Muscle of leg (tissue), 11 donors: ENCODE results near the gene C3orf20. TPM values are rescaled to one million over a fixed set of nuclear protein-coding genes. Genes with fewer than 3 reads are reported as not detected.

Experiments
- DNase-seq: peaks from one replicate; pipeline ENCODE4 v3.0.0; 2013
- H3K27ac ChIP-seq: one replicate; pipeline ENCODE4 v1.5.1; 2013; ENCODE audit warnings: mild to moderate bottlenecking, low read length, control low read depth
- H3K27me3 ChIP-seq: one replicate; pipeline ENCODE4 v1.6.1; 2013; ENCODE audit warnings: low read length; ENCODE audit not compliant: control insufficient read depth, insufficient read depth
- H3K36me3 ChIP-seq: one replicate; pipeline ENCODE4 v1.6.1; 2013; ENCODE audit warnings: low read length; ENCODE audit not compliant: control insufficient read depth, insufficient read depth
- H3K4me1 ChIP-seq: one replicate; pipeline ENCODE4 v1.6.1; 2013; ENCODE audit warnings: low read length; ENCODE audit not compliant: control insufficient read depth, insufficient read depth
- H3K4me3 ChIP-seq: one replicate; pipeline ENCODE4 v1.5.1; 2013; ENCODE audit warnings: low read length, control low read depth
- H3K9me3 ChIP-seq: replicated peaks from 2 replicates; pipeline ENCODE4 v1.6.1; 2013; ENCODE audit warnings: low read depth, low read length; ENCODE audit not compliant: control insufficient read depth
- WGBS: methylation state at CpG from one replicate; pipeline ENCODE4 v1.1.5; 2013; ENCODE audit warnings: missing lambda C conversion rate; ENCODE audit not compliant: insufficient coverage; 5-methylcytosine and 5-hydroxymethylcytosine counted together
- polyA plus RNA-seq, 8 donors: library from polyadenylated mRNA; unstranded; fragments of 120-200 nt; gene quantifications; one replicate each; pipeline versions ENCODE4 v1.2.1 to v1.2.3, GENCODE V29; 2013; ENCODE audit warnings: inconsistent platforms in 1 of 8, low replicate concordance in 1 of 8; ENCODE audit not compliant: insufficient read length in 8 of 8, insufficient read depth in 1 of 8
- total RNA-seq: library from RNA; stranded (reverse); fragments of 120-200 nt; gene quantifications from one replicate; pipeline ENCODE4 v1.2.4, GENCODE V29; 2013

The C3orf20 gene
- total and polyA plus RNA-seq, 9 donors = 0.05 to 0.35 (median 0.15) TPM

DNA sequence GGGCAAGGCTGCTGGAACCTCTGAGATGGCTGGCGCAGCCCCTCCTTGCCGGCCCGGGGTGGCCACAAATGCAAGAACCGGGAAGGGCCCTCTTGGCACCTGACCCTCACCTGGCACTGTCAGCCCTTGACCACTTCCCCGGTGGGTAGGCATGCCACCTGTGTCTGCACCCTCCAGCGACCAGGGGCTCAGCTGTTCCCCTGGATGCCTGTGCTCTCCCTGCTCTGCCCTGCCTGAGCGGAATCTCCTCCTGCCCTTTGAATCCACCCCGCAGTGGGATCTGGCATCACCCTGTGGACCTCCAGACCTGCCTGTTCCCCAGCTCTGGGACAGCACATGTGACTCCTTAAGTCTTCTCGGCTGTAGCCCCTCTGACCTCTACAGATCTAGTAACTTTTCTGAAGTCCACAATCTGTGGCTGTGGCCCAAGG is 117.8 kb downstream of the C3orf20 start:
- no peaks in the 10 kb centered on the region for H3K36me3 ChIP-seq
- DNase-seq = no peak
- H3K9me3 ChIP-seq = no peaks in the 10 kb centered on the region
- WGBS = 83% methylated on average over 8 of the region's 9 CpGs
- peaks cover 6% of the 10 kb centered on the region for H3K27me3 ChIP-seq
- no peak overlapping the region for H3K4me3 ChIP-seq
- H3K4me1 ChIP-seq = peaks cover 14% of the 10 kb centered on the region
- H3K27ac ChIP-seq = no peak overlapping the region

DNA sequence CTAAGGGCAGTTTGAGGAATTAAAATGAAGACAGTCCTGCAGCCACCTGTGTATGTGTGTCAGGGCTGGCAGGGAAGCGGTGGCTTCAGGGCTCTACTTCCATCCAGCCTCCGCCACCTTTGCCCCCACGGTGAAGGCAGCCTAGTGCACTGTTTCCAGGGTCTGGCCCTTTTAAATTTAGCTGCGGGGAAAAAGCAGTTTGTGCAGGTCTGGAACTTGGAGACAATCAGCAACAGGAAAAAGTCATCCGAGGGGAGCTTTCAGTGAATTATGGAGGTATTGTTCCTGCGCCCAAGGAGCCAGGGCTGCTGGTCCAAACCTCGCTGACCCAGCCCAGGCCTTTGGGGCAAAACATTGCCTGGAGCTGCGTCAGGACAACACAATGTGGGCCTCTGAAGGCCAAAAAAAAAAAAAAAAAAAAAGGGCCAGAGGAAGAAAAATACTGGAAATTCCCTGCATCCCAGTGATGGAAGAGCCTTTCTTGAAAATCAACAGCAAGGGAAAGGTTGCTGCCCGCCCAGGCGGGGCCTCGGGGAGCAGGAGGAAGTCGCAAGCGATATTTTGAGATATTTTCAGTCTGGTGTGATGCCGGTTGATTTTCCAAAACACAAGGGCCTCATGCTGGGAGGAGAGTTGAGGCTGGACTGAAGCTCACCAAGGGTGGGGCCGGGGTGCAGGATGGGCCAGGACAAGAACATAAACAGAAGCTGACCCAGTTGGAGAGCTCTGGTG is 118.4 kb downstream of the C3orf20 start:
- Histone ChIP-seq H3K27ac (peak overlapping the region; percentile 65), H3K27me3 (peaks cover 8% of the 10 kb centered on the region), H3K4me1 (peaks cover 14% of the 10 kb centered on the region), H3K4me3 (no peak overlapping the region), H3K36me3 (no peaks in the 10 kb centered on the region), H3K9me3 (no peaks in the 10 kb centered on the region)
- WGBS = 38% methylated on average over 12 of the region's 15 CpGs
- DNase-seq = peak; percentile 87

DNA sequence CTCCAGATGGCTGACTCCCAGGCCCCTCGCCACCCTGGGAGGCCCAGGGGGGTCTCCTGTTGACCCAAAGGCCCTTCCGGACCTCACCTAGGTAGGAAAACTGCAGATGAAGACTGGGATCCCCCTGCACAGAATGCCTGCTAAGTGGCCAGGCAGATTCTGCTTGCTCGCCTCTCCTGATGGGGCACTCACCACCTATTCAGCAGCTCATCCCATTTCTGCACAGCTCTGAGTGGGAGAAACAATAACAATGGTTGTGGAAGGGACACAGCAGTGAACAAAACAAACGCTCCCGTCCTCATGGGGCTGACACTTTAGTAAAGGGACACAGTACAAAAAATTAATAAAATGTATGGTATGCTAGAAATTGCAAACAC is 118.9 kb downstream of the C3orf20 start:
- H3K9me3 ChIP-seq = no peaks in the 10 kb centered on the region
- H3K4me1 ChIP-seq = peaks cover 14% of the 10 kb centered on the region
- DNase-seq = no peak
- H3K27me3 ChIP-seq = peaks cover 9% of the 10 kb centered on the region
- H3K27ac ChIP-seq = peak overlapping the region; percentile 65
- WGBS = 67% methylated on average over 2 of the region's 5 CpGs
- H3K4me3 ChIP-seq = no peak overlapping the region
- H3K36me3 ChIP-seq = no peaks in the 10 kb centered on the region

DNA sequence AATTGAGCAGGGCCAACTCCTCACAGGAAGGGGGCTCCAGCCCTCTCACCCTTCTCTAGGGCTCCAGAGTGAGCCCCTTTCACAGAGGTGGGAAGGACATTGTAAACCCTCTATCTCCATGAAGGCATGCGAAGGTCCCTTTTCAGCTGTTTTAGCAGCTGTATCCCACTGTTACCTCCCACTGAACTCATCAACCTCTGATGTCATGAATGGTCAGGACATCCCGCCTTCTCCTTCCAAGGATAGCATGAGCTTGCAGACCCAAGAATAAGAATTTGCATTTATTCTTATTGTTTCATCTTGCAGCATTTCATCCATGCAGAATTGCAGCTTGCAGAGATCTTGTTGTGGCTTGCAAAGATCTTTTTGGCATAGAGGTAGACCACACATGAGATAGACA is 119.5 kb downstream of the C3orf20 start:
- H3K27ac ChIP-seq = no peak overlapping the region
- no peak for DNase-seq
- no peak overlapping the region for H3K4me3 ChIP-seq
- no CpG with 5 or more reads among the region's 2 CpGs for WGBS
- peaks cover 14% of the 10 kb centered on the region for H3K4me1 ChIP-seq
- H3K9me3 ChIP-seq = no peaks in the 10 kb centered on the region
- H3K36me3 ChIP-seq = no peaks in the 10 kb centered on the region
- peaks cover 9% of the 10 kb centered on the region for H3K27me3 ChIP-seq

DNA sequence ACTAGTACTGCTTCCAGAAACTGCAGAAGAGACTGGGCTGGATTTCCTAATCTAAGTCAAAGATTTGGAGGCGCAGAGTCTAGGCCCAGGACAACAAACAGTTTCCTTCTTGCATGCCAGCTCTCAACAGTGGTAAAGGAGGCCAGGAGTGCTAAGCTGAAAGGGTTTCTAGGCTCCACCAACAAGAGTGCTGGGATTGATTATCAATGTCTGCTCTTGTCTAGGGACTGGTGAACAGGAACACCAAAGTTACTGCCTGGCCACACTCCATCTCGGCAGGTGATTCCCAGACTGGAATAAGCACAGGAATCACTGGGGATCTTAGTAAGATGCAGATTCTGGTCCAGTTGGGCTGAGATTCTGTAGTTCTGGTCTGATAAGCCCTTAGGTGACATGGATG is 121.1 kb downstream of the C3orf20 start:
- peaks cover 14% of the 10 kb centered on the region for H3K4me1 ChIP-seq
- 61% methylated on average over 2 of the region's 2 CpGs for WGBS
- H3K27ac ChIP-seq = no peak overlapping the region
- no peak for DNase-seq
- H3K27me3 ChIP-seq = peaks cover 6% of the 10 kb centered on the region
- H3K4me3 ChIP-seq = no peak overlapping the region
- no peaks in the 10 kb centered on the region for H3K36me3 ChIP-seq
- no peaks in the 10 kb centered on the region for H3K9me3 ChIP-seq

DNA sequence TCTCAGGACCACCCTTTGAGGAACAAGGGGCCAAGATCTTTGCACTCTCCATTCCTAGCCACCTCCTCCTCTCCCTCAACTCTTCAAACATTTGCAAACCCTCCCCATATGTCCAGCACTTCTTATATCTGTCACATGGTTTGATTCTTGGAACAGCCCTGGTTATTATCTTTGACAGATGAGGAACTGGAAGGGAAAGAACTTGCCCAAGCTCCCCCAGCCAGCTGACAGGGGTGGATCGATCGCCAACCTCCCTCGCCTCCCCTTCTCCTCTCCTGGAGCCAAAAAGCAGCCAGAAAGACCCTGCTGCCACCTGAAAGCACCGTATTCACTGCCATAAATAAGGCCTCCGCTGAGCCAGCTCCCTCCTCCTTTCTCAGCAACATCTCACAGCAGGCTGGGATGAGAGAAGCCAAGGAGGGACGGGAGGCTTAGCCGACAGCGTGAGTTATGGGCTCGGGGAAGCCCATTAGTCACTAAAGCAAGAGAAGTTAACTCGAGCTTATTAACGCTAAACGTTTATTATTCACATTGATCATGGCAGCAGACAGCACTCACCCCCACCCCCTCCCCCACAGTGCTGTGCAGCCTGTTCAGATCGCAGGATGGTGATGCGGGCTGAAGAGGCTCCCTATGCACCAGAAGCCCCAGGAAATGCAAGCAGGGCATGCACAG is 121.6 kb downstream of the C3orf20 start:
- WGBS = 70% methylated on average over 2 of the region's 14 CpGs
- Histone ChIP-seq H3K9me3 (no peaks in the 10 kb centered on the region), H3K4me1 (peaks cover 14% of the 10 kb centered on the region), H3K27me3 (peaks cover 6% of the 10 kb centered on the region), H3K4me3 (no peak overlapping the region), H3K27ac (no peak overlapping the region), H3K36me3 (no peaks in the 10 kb centered on the region)
- DNase-seq = no peak

DNA sequence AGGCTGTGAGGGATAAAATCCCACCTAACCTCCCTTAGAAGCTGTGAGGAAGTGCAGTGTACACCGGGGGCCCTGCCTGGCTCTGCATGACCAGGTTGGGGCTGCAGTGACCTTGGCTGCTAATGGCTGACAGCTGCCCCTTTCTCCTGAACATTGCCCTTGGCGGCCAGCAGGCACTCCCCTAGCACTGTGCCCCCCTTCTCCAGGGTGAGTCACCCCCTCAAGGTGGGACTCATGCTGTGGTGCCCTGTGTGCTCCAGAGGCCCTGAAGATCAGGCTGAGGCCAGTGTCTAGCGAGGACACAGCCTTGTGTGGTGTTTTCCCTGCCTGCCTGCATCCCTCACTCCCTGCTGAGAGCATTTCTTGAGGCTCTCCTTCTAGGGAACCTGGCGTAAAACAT is 122.8 kb downstream of the C3orf20 start:
- Histone ChIP-seq H3K4me1 (peaks cover 15% of the 10 kb centered on the region), H3K9me3 (no peaks in the 10 kb centered on the region), H3K27ac (no peak overlapping the region), H3K4me3 (no peak overlapping the region), H3K36me3 (no peaks in the 10 kb centered on the region), H3K27me3 (peaks cover 6% of the 10 kb centered on the region)
- no peak for DNase-seq
- WGBS = 50% methylated on average over 2 of the region's 4 CpGs

DNA sequence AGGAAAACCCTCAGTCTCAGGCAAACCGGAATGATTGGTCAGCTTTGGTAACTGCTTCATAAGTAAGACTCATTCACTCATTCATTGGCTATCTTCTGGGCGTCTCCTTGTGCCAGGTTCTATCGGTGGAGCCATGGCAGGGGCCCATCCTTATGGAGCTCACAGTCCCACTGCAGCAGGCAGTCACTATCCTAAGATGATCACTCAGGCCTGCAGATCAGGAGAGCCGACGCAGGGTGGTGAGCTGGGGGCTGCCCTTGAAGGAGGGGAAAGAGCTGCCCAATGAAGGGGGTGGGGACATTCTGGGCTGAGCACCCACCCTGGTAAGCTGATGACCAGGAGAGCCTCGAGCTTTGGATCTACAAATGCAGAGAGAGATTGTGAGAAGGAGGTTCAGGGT is 123.3 kb downstream of the C3orf20 start:
- Histone ChIP-seq H3K4me1 (peaks cover 11% of the 10 kb centered on the region), H3K27me3 (peaks cover 6% of the 10 kb centered on the region), H3K27ac (no peak overlapping the region), H3K9me3 (no peaks in the 10 kb centered on the region), H3K36me3 (no peaks in the 10 kb centered on the region), H3K4me3 (no peak overlapping the region)
- no peak for DNase-seq
- WGBS = 87% methylated on average over 4 of the region's 6 CpGs

DNA sequence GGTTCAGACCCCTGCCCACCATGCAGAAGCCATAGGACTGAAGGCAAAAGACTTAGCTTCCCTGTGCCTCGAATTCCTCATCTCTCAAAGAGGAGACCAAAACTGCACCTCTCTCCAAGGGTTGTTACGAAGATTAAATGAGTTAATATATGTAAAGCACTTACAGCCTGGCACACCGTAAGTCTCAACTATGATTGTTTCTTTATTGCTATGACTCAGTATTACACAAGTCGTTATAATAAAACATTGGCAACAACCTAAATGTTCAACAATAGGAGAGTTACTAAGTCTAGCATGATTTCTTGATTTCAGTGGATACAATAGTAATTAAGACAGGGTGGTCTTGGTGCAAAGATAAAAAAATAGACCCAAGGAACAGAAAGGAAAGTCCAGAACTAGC is 124.2 kb downstream of the C3orf20 start:
- no CpG with 5 or more reads among the region's 4 CpGs for WGBS
- Histone ChIP-seq H3K27me3 (peaks cover 6% of the 10 kb centered on the region), H3K4me3 (no peak overlapping the region), H3K9me3 (no peaks in the 10 kb centered on the region), H3K27ac (no peak overlapping the region), H3K36me3 (no peaks in the 10 kb centered on the region), H3K4me1 (peaks cover 4% of the 10 kb centered on the region)
- no peak for DNase-seq

DNA sequence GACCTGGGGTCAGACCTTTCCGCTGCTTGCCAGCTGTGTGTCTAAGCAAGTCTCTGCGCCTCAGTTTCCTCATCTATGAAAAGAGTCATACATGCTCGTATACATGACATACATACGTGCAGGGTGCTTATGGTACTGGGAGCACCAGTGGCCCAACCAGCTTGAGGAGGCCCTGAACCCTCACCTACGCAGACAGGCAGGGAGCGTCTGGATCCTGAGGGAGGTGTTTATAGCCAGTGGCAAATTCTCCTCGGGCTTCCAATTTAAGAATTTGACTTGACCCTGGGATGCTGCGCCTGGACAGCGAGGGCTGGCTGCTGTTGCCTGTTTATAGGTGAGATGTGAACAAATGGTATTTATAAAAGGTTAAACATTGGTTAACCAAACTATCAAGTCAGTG is 126.1 kb downstream of the C3orf20 start:
- Histone ChIP-seq H3K4me1 (peaks cover 8% of the 10 kb centered on the region), H3K27ac (no peak overlapping the region), H3K4me3 (no peak overlapping the region), H3K27me3 (peaks cover 13% of the 10 kb centered on the region), H3K36me3 (no peaks in the 10 kb centered on the region), H3K9me3 (no peaks in the 10 kb centered on the region)
- 89% methylated on average over 4 of the region's 9 CpGs for WGBS
- no peak for DNase-seq
